IMR-90 (cell line): ENCODE measurements around the gene NAGLU. TPM values are rescaled to one million over a fixed set of nuclear protein-coding genes. Genes with fewer than 3 reads are reported as not detected.

Source experiments
- CEBPB ChIP-seq: IDR thresholded peaks from 2 replicates; pipeline ENCODE4 v1.6.1; 2012; ENCODE audit warnings: low read depth, low read length, improper control_type of control experiment
- CHD1 ChIP-seq: IDR thresholded peaks from 2 replicates; pipeline ENCODE4 v1.6.1; 2012; ENCODE audit warnings: low read depth, low read length, improper control_type of control experiment
- MAFK ChIP-seq: IDR thresholded peaks from 2 replicates; pipeline ENCODE4 v1.6.1; 2012; ENCODE audit warnings: low read depth, low read length, improper control_type of control experiment
- POLR2A ChIP-seq: IDR thresholded peaks from 2 replicates; pipeline ENCODE4 v1.6.1; 2012; ENCODE audit warnings: mild to moderate bottlenecking, low read depth, low read length
- RAD21 ChIP-seq: IDR thresholded peaks from 2 replicates; pipeline ENCODE4 v1.6.1; 2012; ENCODE audit warnings: low read length, improper control_type of control experiment
- RCOR1 ChIP-seq: IDR thresholded peaks from 2 replicates; pipeline ENCODE4 v1.6.1; 2012; ENCODE audit warnings: mild to moderate bottlenecking, low read length, improper control_type of control experiment; ENCODE audit not compliant: insufficient replicate concordance
- SMC3 ChIP-seq: fragments of 150-350 bp; IDR thresholded peaks from 2 replicates; pipeline ENCODE4 v1.6.1; 2016; ENCODE audit warnings: low read depth, mild to moderate bottlenecking, antibody characterized with exemption, low read length, moderate library complexity
- polyA plus RNA-seq, 3 experiments: library from polyadenylated mRNA; depleted of rRNA; stranded (reverse); fragments of >200 nt; gene quantifications; 2 replicates each; pipeline ENCODE4 v1.2.3, GENCODE V29; 2012; ENCODE audit warnings: low replicate concordance in 1 of 3
- total RNA-seq: library from RNA; depleted of rRNA; stranded (reverse); fragments of >200 nt; gene quantifications from 2 replicates; pipeline ENCODE4 v1.2.3, GENCODE V29; 2012
- TF ChIP-seq, protein P1 (sequence below): fragments of 150-350 bp; IDR thresholded peaks from 2 replicates; pipeline ENCODE4 v1.6.1; 2017; ENCODE audit warnings: mild to moderate bottlenecking, antibody characterized with exemption, low read length, low read depth

Gene NAGLU
- total and polyA plus RNA-seq, 2 of the 4 experiments (the other 2 are of a cell fraction) = 6.5 to 29.2 TPM

DNA sequence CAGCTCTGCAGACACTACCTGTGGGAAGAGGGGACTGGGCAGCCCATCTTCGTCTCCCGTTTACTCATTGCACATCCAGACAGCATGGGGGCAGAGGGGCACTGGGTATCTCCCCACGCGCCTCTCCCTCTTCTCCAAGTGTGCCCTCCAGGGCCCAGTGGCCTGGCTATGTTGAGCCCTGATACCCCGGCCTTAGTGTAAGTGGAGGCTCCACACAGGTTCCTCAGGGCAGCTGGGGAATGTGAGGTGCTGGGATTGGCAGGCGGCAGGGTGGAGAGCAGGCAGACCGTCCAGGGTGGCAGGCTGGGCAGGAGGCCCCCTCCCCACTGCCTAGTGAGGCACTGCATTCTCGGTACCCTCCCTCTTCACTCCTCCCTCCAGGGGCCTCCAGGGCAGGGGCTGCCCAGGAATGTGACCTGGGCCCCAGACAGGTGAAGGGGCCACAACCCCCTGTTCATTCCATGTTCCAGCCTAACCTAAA is 13.2 kb upstream of the NAGLU start (continued):
- TF ChIP-seq, protein P1, sequence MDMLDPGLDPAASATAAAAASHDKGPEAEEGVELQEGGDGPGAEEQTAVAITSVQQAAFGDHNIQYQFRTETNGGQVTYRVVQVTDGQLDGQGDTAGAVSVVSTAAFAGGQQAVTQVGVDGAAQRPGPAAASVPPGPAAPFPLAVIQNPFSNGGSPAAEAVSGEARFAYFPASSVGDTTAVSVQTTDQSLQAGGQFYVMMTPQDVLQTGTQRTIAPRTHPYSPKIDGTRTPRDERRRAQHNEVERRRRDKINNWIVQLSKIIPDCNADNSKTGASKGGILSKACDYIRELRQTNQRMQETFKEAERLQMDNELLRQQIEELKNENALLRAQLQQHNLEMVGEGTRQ = no peak
- no peak for TF ChIP-seq RAD21
- TF ChIP-seq SMC3 = no peak
- TF ChIP-seq MAFK = no peak
- TF ChIP-seq POLR2A = no peak
- no peak for TF ChIP-seq RCOR1
- TF ChIP-seq CEBPB = no peak
- TF ChIP-seq CHD1 = no peak
